OCI-LY3 (cell line): Measurements from ENCODE around the gene GP1BA.

ENCODE experiments used
- CTCF ChIP-seq: fragments of 200-600, 300-600 bp; sonication (generic); IDR thresholded peaks from 2 replicates; pipeline ENCODE4 v1.5.1; 2014; ENCODE audit warnings: antibody characterized with exemption, low read length, low read depth
- EZH2phosphoT487 ChIP-seq: fragments of 200-600 bp; shearing (Covaris generic); IDR thresholded peaks from 2 replicates; pipeline ENCODE4 v1.6.1; 2018; ENCODE audit warnings: antibody characterized with exemption, mixed run types, low read depth

- TF ChIP-seq EZH2phosphoT487 (no peak), CTCF (no peak)
Observed at GRCh38 chr17:4968486-4969046, 36.5 kb downstream of the GP1BA start.
